ENCODE measurements around the gene CYSTM1. TPM values are rescaled to one million over a fixed set of nuclear protein-coding genes. Genes with fewer than 3 reads are reported as not detected.
A peak's percentile ranks its signal among the peaks of the same experiment; 100 is the strongest.

Gene CYSTM1
- total RNA-seq, 2 experiments from 2014 or later: 15.8 to 18.5 TPM

DNA sequence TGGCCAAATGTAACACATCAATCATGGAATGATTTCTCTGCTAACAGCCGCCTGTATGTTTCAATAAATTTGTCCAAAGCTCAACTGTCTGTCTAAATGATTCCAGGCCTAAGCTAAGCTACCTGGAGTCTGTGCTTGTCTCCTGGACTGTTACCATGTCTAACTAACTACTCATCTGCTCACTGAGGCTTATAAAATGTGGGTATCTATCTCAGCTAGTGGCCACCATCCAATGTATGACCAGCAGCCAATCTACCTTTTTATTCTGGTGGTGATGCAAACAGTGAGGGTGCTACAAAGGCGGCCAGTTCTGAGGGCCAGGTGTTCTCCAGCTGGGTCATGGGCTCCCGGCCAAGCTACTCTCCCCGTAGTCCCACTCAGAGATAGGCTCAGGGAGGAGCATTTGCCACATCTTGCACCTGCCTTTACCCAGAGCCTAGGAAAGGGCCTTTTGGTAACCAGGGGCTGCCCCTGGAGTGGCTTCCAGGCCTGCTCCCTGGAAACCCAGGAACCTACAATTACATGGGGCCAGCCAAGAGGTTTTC, 68.8 kb downstream of the CYSTM1 start:
- peaks cover 8% of the 10 kb centered on the region for H3K4me1 Mint-ChIP-seq (ENCODE audit: low read depth)
- no peaks in the 10 kb centered on the region for H3K9me3 Mint-ChIP-seq
- H3K4me3 Mint-ChIP-seq: no peak overlapping the region
- TF ChIP-seq, protein P1, sequence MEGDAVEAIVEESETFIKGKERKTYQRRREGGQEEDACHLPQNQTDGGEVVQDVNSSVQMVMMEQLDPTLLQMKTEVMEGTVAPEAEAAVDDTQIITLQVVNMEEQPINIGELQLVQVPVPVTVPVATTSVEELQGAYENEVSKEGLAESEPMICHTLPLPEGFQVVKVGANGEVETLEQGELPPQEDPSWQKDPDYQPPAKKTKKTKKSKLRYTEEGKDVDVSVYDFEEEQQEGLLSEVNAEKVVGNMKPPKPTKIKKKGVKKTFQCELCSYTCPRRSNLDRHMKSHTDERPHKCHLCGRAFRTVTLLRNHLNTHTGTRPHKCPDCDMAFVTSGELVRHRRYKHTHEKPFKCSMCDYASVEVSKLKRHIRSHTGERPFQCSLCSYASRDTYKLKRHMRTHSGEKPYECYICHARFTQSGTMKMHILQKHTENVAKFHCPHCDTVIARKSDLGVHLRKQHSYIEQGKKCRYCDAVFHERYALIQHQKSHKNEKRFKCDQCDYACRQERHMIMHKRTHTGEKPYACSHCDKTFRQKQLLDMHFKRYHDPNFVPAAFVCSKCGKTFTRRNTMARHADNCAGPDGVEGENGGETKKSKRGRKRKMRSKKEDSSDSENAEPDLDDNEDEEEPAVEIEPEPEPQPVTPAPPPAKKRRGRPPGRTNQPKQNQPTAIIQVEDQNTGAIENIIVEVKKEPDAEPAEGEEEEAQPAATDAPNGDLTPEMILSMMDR (IDR thresholded peaks at IDR 0.05): no peak
- POLR2A ChIA-PET: interaction anchor here (0.9 to 1.6 kb wide), 2 partner anchors 103 to 108 kb away, joined by 3 to 5 read pairs; partner anchors contain the start of gene HBEGF
- peaks cover 6% of the 10 kb centered on the region for H3K36me3 Mint-ChIP-seq (ENCODE audit: low read depth)
- CTCF ChIA-PET: interaction anchor here (0.6 to 26.2 kb wide), 38 partner anchors 8 to 478 kb away, joined by 3 to 874 read pairs (median 6); partner anchors contain the start of genes HBEGF, PFDN1 and SLC4A9
- no peak for ATAC-seq
- no peak for DNase-seq
- no peak overlapping the region for H3K27ac Mint-ChIP-seq
- H3K27me3 Mint-ChIP-seq: no peaks in the 10 kb centered on the region
- intact Hi-C loops (cut with micrococcal nuclease): no loop called here

DNA sequence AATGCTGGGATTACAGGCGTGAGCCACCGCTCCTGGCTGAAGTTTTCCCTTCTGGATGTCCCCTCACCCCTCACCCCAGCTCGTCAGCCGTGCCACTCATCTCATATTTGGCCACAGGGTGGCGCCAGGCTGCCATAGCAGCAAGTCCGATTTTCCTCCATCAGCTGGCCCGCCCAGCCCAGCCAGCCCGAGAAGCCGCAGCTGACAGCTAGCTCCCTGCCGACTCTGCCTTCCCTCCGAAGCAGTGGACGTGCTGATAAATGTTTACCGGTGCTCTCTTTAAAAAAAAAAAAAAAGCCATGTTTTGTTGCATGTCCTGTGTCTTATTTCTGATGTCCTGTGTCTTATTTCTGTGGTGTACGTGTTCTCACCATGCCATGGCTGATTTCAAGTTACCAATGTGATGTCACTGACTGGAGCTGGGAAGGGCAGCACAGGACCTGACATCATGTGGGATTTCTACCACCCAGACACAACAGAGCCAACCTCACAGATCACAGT, 69.6 kb downstream of the CYSTM1 start:
- Mint-ChIP-seq H3K4me1 (ENCODE audit: low read depth) (peaks cover 10% of the 10 kb centered on the region), H3K4me3 (no peak overlapping the region), H3K27ac (no peak overlapping the region), H3K27me3 (no peaks in the 10 kb centered on the region), H3K36me3 (ENCODE audit: low read depth) (peaks cover 6% of the 10 kb centered on the region), H3K9me3 (no peaks in the 10 kb centered on the region)
- ATAC-seq (peak; percentile 77), DNase-seq (peak; percentile 91)
- intact Hi-C loops (cut with micrococcal nuclease): no loop called here
- ChIA-PET POLR2A (interaction anchor here (1.6 kb wide), 1 partner anchor 108 kb away, joined by 5 read pairs; no protein-coding TSS in a partner anchor), CTCF (interaction anchor here (0.6 to 26.2 kb wide), 39 partner anchors 9 to 477 kb away, joined by 3 to 874 read pairs (median 6); partner anchors contain the start of genes HBEGF, PFDN1 and SLC4A9)
- TF ChIP-seq, protein P1 (IDR thresholded peaks at IDR 0.05): peak; percentile 91

DNA sequence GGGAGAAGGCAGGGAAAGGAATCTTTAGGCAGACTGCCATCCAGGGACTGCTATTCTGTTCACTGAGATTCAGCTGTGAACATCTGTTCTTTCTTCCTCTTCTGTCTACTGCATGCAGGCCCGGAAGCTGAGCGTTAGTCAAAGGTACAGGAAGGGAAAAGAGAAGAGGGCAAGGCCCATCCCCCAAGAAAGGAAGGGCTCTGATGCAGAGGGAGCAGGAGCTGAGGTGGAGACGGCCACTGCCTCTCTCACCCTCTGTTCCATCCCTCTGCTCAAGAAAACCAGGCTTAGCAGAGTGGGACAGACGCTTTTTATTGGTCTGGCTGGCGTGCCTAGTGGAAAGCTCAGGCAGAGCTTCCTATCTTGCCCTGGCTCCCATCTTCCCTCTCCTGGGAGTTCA, 70.4 kb downstream of the CYSTM1 start:
- ATAC-seq (no peak), DNase-seq (no peak)
- Mint-ChIP-seq H3K27ac (no peak overlapping the region), H3K4me3 (no peak overlapping the region), H3K9me3 (no peaks in the 10 kb centered on the region), H3K36me3 (ENCODE audit: low read depth) (peaks cover 9% of the 10 kb centered on the region), H3K27me3 (no peaks in the 10 kb centered on the region), H3K4me1 (ENCODE audit: low read depth) (peaks cover 17% of the 10 kb centered on the region)
- POLR2A ChIA-PET: interaction anchor here (1.3 to 1.6 kb wide), 2 partner anchors 101 to 107 kb away, joined by 3 to 5 read pairs; partner anchors contain the start of gene HBEGF
- CTCF ChIA-PET: interaction anchor here (0.8 to 26.2 kb wide), 16 partner anchors 11 to 475 kb away, joined by 3 to 874 read pairs (median 8); partner anchors contain the start of genes HBEGF, PFDN1 and SLC4A9
- TF ChIP-seq, protein P1 (IDR thresholded peaks at IDR 0.05): no peak
- intact Hi-C loops (cut with micrococcal nuclease): no loop called here

DNA sequence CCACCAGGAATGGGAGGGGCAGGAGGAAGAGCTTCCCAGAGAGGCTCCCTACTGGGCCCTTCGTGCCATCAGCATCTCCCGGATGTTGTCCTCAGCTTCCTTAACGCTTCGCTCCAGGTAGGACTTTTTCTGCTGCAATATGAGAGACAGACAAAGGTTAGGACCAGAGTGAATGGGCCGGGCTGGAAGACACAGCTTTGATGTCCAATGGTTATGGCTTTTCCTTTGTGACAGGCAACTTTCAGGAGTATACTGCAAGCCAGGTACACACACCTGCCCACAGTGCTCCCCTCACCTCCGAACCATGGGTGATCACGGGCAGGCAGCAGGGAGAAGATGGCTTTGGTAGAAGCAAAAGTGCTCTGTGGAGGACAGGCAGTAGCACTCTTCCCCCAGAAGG, 70.9 kb downstream of the CYSTM1 start:
- Mint-ChIP-seq H3K9me3 (no peaks in the 10 kb centered on the region), H3K4me1 (ENCODE audit: low read depth) (peaks cover 21% of the 10 kb centered on the region), H3K27me3 (no peaks in the 10 kb centered on the region), H3K36me3 (ENCODE audit: low read depth) (peaks cover 13% of the 10 kb centered on the region), H3K4me3 (no peak overlapping the region), H3K27ac (no peak overlapping the region)
- DNase-seq: no peak
- CTCF ChIA-PET: interaction anchor here (0.8 to 26.2 kb wide), 8 partner anchors 11 to 127 kb away, joined by 3 to 874 read pairs (median 14); partner anchors contain the start of genes HBEGF and SLC4A9
- no peak for ATAC-seq
- TF ChIP-seq, protein P1 (IDR thresholded peaks at IDR 0.05): no peak
- POLR2A ChIA-PET: interaction anchor here (1.3 kb wide), 1 partner anchor 101 kb away, joined by 3 read pairs; the partner anchor contains the start of gene HBEGF
- intact Hi-C loops (cut with micrococcal nuclease): no loop called here
